ENCODE results near the gene IFT122.

DNA sequence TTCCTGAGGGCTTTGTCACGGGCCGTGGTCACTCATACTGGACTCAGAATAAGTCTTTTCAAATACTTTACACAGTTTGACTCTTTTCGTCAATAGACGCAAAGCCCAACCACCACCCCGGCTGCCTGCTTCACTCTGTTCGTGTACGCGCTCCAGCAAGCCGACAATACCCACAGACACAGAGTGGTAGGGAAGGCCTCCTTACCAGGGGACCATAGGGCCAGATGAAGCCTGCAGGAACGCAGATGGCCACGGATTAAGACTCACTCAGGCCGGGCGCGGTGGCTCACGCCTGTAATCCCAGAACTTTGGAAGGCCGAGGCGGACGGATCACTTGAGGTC lies 41.2 kb upstream of the IFT122 start:
- TF ChIP-seq TAF1 (IDR thresholded peaks at IDR 0.05; ENCODE audit: low read depth, low read length) (no peak), POLR2A (IDR thresholded peaks at IDR 0.05; ENCODE audit: low read depth, low read length) (no peak), POLR2AphosphoS5 (IDR thresholded peaks at IDR 0.05; ENCODE audit: low read depth, low read length) (no peak), PAX5 (IDR thresholded peaks at IDR 0.05; ENCODE audit: insufficient read depth, low read length, severe bottlenecking) (no peak)

All from GM12891 (cell line).